Osteocyte (in vitro differentiated cells): ENCODE data around the gene REM2. TPM values are rescaled to one million over a fixed set of nuclear protein-coding genes. Genes with fewer than 3 reads are reported as not detected.
A peak's percentile ranks its signal among the peaks of the same experiment; 100 is the strongest.

Source experiments
- DNase-seq: peaks from one replicate; pipeline ENCODE4 v3.0.0; 2021; ENCODE audit warnings: mixed read lengths; ENCODE audit not compliant: unreplicated experiment; ENCODE audit errors: extremely low spot score
- H3K27ac Mint-ChIP-seq: one replicate; pipeline ENCODE4 v1.8.0; 2021; ENCODE audit warnings: mild to moderate bottlenecking, mixed read lengths; ENCODE audit not compliant: unreplicated experiment
- H3K27me3 Mint-ChIP-seq: one replicate; pipeline ENCODE4 v1.8.0; 2021; ENCODE audit warnings: mixed read lengths; ENCODE audit not compliant: unreplicated experiment
- H3K36me3 Mint-ChIP-seq: one replicate; pipeline ENCODE4 v1.8.0; 2021; ENCODE audit warnings: mixed read lengths; ENCODE audit not compliant: unreplicated experiment
- H3K4me1 Mint-ChIP-seq: one replicate; pipeline ENCODE4 v1.8.0; 2021; ENCODE audit warnings: mixed read lengths; ENCODE audit not compliant: unreplicated experiment
- H3K4me3 Mint-ChIP-seq: one replicate; pipeline ENCODE4 v1.8.0; 2021; ENCODE audit warnings: mild to moderate bottlenecking, moderate library complexity, mixed read lengths; ENCODE audit not compliant: unreplicated experiment
- H3K9me3 Mint-ChIP-seq: one replicate; pipeline ENCODE4 v1.8.0; 2021; ENCODE audit warnings: mixed read lengths; ENCODE audit not compliant: unreplicated experiment
- CTCF ChIP-seq: fragments of 200-600 bp; sonication (generic); IDR thresholded peaks from 2 replicates; pipeline ENCODE4 v1.5.0; 2021; ENCODE audit warnings: antibody characterized with exemption, mild to moderate bottlenecking, moderate library complexity
- long read RNA-seq: library from polyadenylated mRNA; unstranded; transcript quantifications from one replicate; pipeline ENCODE4 v2.0.0, GENCODE V29; 2021
- total RNA-seq: library from RNA; stranded (reverse); gene quantifications from 2 replicates; pipeline ENCODE4 v1.2.1, GENCODE V29; 2021

Gene REM2, protein sequence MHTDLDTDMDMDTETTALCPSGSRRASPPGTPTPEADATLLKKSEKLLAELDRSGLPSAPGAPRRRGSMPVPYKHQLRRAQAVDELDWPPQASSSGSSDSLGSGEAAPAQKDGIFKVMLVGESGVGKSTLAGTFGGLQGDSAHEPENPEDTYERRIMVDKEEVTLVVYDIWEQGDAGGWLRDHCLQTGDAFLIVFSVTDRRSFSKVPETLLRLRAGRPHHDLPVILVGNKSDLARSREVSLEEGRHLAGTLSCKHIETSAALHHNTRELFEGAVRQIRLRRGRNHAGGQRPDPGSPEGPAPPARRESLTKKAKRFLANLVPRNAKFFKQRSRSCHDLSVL
- total RNA-seq: 0.18 and 0.35 TPM in 2 replicates
- long read RNA-seq: 0 reads

GRCh38 chr14:22883173-22883976 lies at the start of gene REM2:
Gene REM2 (plus strand): TSS chr14:22883222. CDS start chr14:22883288, 66 bp downstream.
- H3K4me1 Mint-ChIP-seq: peaks cover 18% of the 10 kb centered on the region
- H3K36me3 Mint-ChIP-seq: peaks cover 3% of the 10 kb centered on the region
- H3K27me3 Mint-ChIP-seq: no peaks in the 10 kb centered on the region
- DNase-seq: no peak
- H3K27ac Mint-ChIP-seq: no peak within 1 kb of the TSS
- no peak within 1 kb of the TSS for H3K4me3 Mint-ChIP-seq
- no peaks in the 10 kb centered on the region for H3K9me3 Mint-ChIP-seq
- TF ChIP-seq CTCF: no peak

GRCh38 chr14:22835505-22835904 lies 47.5 kb upstream of the REM2 start:
- Mint-ChIP-seq H3K4me1 (peaks cover 41% of the 10 kb centered on the region), H3K27ac (peak overlapping the region; percentile 98), H3K27me3 (no peaks in the 10 kb centered on the region), H3K4me3 (peak overlapping the region; percentile 100), H3K36me3 (peaks cover 13% of the 10 kb centered on the region), H3K9me3 (no peaks in the 10 kb centered on the region)
- TF ChIP-seq CTCF: no peak
- DNase-seq: no peak

DNA sequence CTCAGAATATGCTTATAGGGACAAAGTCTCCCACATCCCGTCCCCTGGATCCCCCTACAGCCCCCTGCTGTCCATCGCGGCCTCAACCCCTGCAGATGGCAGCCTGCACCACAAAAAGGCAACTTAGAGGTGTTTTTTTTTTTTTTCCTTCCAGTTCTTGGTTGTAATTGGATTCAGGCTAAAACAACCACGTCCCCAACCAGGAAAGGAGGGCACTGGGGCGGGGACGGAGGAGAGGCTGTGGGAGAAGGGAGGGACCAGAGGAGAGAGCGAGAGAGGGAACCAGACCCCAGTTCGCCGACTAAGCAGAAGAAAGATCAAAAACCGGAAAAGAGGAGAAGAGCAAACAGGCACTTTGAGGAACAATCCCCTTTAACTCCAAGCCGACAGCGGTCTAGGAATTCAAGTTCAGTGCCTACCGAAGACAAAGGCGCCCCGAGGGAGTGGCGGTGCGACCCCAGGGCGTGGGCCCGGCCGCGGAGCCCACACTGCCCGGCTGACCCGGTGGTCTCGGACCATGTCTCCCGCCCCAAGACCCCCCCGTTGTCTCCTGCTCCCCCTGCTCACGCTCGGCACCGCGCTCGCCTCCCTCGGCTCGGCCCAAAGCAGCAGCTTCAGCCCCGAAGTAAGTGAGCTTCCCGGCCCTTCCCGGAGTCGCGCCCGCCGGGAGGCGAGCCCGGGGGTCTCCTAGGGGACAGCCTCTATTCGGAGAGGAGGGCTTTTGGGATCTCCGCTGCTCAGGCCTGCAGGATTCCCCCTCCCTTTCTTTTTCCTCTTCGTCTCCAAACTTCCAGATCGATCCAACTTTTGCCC lies 46.5 kb upstream of the REM2 start, which contains the start of gene MMP14:
Gene MMP14, plus strand, starts transcription at position 285 of the 813 bp plus-strand sequence. Its CDS starts 233 bp downstream, at position 518.
- TF ChIP-seq CTCF: peak; percentile 66
- H3K36me3 Mint-ChIP-seq: peaks cover 21% of the 10 kb centered on the region

GRCh38 chr14:22837114-22837749 lies 45.8 kb upstream of the REM2 start:
- peak overlapping the region; percentile 98 for H3K27ac Mint-ChIP-seq
- no peak for TF ChIP-seq CTCF
- H3K4me1 Mint-ChIP-seq: peaks cover 42% of the 10 kb centered on the region
- H3K27me3 Mint-ChIP-seq: no peaks in the 10 kb centered on the region
- H3K36me3 Mint-ChIP-seq: peaks cover 28% of the 10 kb centered on the region
- H3K9me3 Mint-ChIP-seq: no peaks in the 10 kb centered on the region
- no peak for DNase-seq
- peak overlapping the region; percentile 100 for H3K4me3 Mint-ChIP-seq

More for the DNA sequence above, 46.5 kb upstream of the REM2 start, which contains the start of gene MMP14:
- peak within 1 kb of the TSS; percentile 100 for H3K4me3 Mint-ChIP-seq
- DNase-seq: peak; percentile 90
- peaks cover 41% of the 10 kb centered on the region for H3K4me1 Mint-ChIP-seq
- peak within 1 kb of the TSS; percentile 98 for H3K27ac Mint-ChIP-seq
- no peaks in the 10 kb centered on the region for H3K27me3 Mint-ChIP-seq
- no peaks in the 10 kb centered on the region for H3K9me3 Mint-ChIP-seq
